Body of pancreas (tissue), 4 donors: ENCODE results near the gene PHLDB1. TPM values are rescaled to one million over a fixed set of nuclear protein-coding genes. Genes with fewer than 3 reads are reported as not detected.

Experiments
- ATAC-seq: fragments of 150-250 bp; one replicate; pipeline ENCODE4 v1.9.1; 2016
- DNase-seq, 4 donors: peaks; one replicate each; pipeline ENCODE4 v3.0.0-alpha.2; 2019
- H3K27ac ChIP-seq, 4 donors: fragments of 200-600 bp; sonication (generic); 1 replicate in 3 of 4; 2 replicates in 1 of 4; pipeline versions ENCODE4 v1.5.1 to v1.6.1; 2016 to 2019; ENCODE audit warnings: mild to moderate bottlenecking in 1 of 4, mixed read lengths in 1 of 4, moderate library complexity in 1 of 4
- H3K27me3 ChIP-seq, 2 donors: fragments of 200-600 bp; sonication (generic); one replicate each; pipeline ENCODE4 v1.6.0; 2016; ENCODE audit warnings: mild to moderate bottlenecking in 1 of 2
- H3K36me3 ChIP-seq, 2 donors: fragments of 200-600 bp; sonication (generic); replicated peaks in 1 of 2; 2 replicates each; pipeline ENCODE4 v1.5.1; 2016; ENCODE audit warnings: low read depth in 2 of 2; ENCODE audit not compliant: insufficient read depth in 1 of 2
- H3K4me1 ChIP-seq: fragments of 200-600 bp; sonication (generic); one replicate; pipeline ENCODE4 v1.6.0; 2016
- H3K4me3 ChIP-seq, 2 donors: fragments of 200-600 bp; sonication (generic); 1 replicate in 1 of 2; 2 replicates in 1 of 2; pipeline ENCODE4 v1.5.1; 2016 to 2019
- H3K9me3 ChIP-seq, 3 donors: fragments of 200-600 bp; sonication (generic); 1 replicate in 2 of 3; 2 replicates in 1 of 3; pipeline ENCODE4 v1.5.1; 2016
- CTCF ChIP-seq, 7 experiments: fragments of 450-650 bp in 4 of 7; fragments of 200-600 bp in 3 of 7; sonication (generic) in 3 of 7; IDR thresholded peaks; one replicate each; pipeline ENCODE4 v1.5.1; 2016 to 2019; ENCODE audit warnings: antibody characterized with exemption in 7 of 7
- POLR2A ChIP-seq, 3 donors: fragments of 450-650 bp; IDR thresholded peaks; one replicate each; pipeline ENCODE4 v1.6.1; 2016; ENCODE audit warnings: antibody characterized with exemption in 3 of 3, mild to moderate bottlenecking in 2 of 3
- WGBS, 2 donors: methylation state at CpG; one replicate each; pipeline ENCODE4 v1.1.5; 2017; 5-methylcytosine and 5-hydroxymethylcytosine counted together
- intact Hi-C: fragments of 100-400 bp; cut with DNase I; formaldehyde crosslinking; loops from one replicate; pipeline ENCODE4 v1.15.1; 2023
- total RNA-seq, 2 donors: library from RNA; depleted of rRNA; stranded (reverse); fragments of >200 nt; gene quantifications; one replicate each; pipeline ENCODE4 v1.1.0, GENCODE V29; 2016

Gene PHLDB1
- total RNA-seq, 2 donors from 2014 or later = 71.9 to 166 TPM

- Histone ChIP-seq H3K27ac (no peak overlapping the region), H3K9me3 (no peaks in the 10 kb centered on the region), H3K4me1 (no peaks in the 10 kb centered on the region), H3K27me3 (no peaks in the 10 kb centered on the region), H3K36me3 (peaks cover 0 to 2% of the 10 kb centered on the region in 2 donors), H3K4me3 (no peak overlapping the region)
- TF ChIP-seq POLR2A (IDR thresholded peaks at IDR 0.05) (no peak), CTCF (IDR thresholded peaks at IDR 0.05) (no peak)
- intact Hi-C loops = no loop called here
- 79 to 84% methylated on average over 3 of the region's 3 CpGs for WGBS, 2 donors
- DNase-seq (no peak), ATAC-seq (no peak)
Observed at GRCh38 chr11:118651820-118652219, 44.4 kb downstream of the PHLDB1 start.

GRCh38 chr11:118652681-118653181, 45.3 kb downstream of the PHLDB1 start:
- Histone ChIP-seq H3K27me3 (no peaks in the 10 kb centered on the region), H3K27ac (no peak overlapping the region), H3K9me3 (no peaks in the 10 kb centered on the region), H3K36me3 (peaks cover 0 to 2% of the 10 kb centered on the region in 2 donors), H3K4me3 (no peak overlapping the region), H3K4me1 (no peaks in the 10 kb centered on the region)
- ATAC-seq (no peak), DNase-seq (peak in 1 of 4 donors; percentile 7)
- TF ChIP-seq POLR2A (IDR thresholded peaks at IDR 0.05) (no peak), CTCF (IDR thresholded peaks at IDR 0.05) (no peak)
- intact Hi-C loops = no loop called here
- WGBS, 2 donors = 56 to 76% methylated on average over 4 of the region's 4 CpGs

- intact Hi-C loops = no loop called here
- ATAC-seq (no peak), DNase-seq (peak in 1 of 4 donors; percentile 2)
- 88 to 91% methylated on average over 8 of the region's 8 CpGs for WGBS, 2 donors
- Histone ChIP-seq H3K27ac (no peak overlapping the region), H3K4me3 (no peak overlapping the region), H3K4me1 (peaks cover 2% of the 10 kb centered on the region), H3K9me3 (no peaks in the 10 kb centered on the region), H3K27me3 (no peaks in the 10 kb centered on the region), H3K36me3 (peaks cover 0 to 2% of the 10 kb centered on the region in 2 donors)
- no peak for TF ChIP-seq CTCF (IDR thresholded peaks at IDR 0.05)
- TF ChIP-seq POLR2A (IDR thresholded peaks at IDR 0.05) = no peak
Observed at GRCh38 chr11:118653684-118654390, 46.4 kb downstream of the PHLDB1 start.

DNA sequence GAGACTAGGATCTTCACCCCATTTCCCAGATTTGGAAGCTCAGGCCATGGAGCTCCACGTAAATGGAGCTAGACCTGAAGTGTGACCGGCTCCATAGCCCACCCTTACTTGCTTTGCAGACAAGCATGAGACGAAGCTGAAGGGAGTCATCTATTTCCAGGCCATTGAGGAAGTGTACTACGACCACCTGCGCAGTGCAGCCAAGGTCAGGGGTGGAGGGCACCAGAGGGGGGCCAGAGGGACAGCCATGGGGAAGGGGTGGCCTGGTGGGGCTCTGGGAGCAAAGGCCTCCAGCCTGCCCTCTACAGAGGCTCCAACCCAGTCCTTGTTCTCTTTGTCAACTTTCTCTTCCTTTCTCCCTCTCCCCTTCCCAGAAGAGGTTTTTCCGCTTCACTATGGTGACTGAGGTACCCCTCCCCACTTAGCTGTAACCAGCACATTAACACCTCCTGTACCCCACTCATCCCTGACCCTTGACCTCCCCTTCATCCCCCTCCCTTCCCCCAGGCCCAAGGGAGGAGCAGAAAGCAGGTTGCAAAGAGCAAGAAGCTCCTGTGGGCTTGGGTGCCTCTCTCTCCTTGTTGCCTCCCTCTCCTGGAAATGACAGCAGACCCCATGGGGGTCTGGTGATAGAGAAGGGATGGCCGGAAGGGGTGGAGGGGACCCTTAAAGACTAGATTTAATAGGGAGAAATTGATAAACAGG, 48.2 kb downstream of the PHLDB1 start:
- DNase-seq (no peak), ATAC-seq (no peak)
- Histone ChIP-seq H3K36me3 (peaks cover 0 to 2% of the 10 kb centered on the region in 2 donors), H3K27me3 (no peaks in the 10 kb centered on the region), H3K4me1 (peaks cover 15% of the 10 kb centered on the region), H3K27ac (no peak overlapping the region), H3K4me3 (no peak overlapping the region), H3K9me3 (no peaks in the 10 kb centered on the region)
- intact Hi-C loops = no loop called here
- no peak for TF ChIP-seq POLR2A (IDR thresholded peaks at IDR 0.05)
- no peak for TF ChIP-seq CTCF (IDR thresholded peaks at IDR 0.05)
- WGBS, 2 donors = 85 to 87% methylated on average over 7 of the region's 7 CpGs
